Activated CD4-positive, alpha-beta T cell treated with anti-CD3 and anti-CD28 coated beads, Interleukin-2, amount 50 U/mL, for 48 hours (primary cell): Measurements from ENCODE around the gene RSPO3.

Source experiments
- DNase-seq, 2 experiments: peaks; one replicate each; pipeline ENCODE4 v3.0.0-alpha.2; 2020

The RSPO3 gene

GRCh38 chr6:127114214-127114760 lies 4.2 kb upstream of the RSPO3 start:
- DNase-seq, result no peak

DNA sequence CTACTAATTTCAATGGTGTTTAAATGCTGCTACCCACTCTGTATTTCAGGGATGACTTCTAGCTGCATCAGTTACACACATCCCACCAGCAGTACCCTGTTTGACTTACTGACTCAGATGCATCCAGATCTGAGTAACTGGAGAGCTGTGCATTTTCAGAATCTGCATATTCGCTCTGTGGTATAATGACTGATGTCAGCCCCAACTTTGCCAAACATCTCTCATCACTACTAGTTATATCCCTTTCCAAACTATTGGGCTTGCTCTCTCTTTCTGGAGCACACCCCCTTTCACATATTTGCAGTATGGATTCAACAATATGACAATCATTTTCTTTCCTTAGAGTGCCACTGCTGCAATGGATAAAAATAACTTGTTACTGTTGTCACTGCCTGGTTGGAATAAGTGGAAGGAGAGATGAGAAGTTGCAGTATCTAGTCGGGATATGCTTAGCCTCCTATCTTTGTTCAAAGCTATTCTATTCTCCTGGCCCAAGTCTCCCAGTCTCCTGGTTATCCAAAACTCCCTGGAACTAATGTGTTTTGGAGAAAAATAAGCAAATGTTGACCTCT lies 3.3 kb upstream of the RSPO3 start:
- no peak for DNase-seq

- DNase-seq, result no peak
These were observed 2.7 kb upstream of the RSPO3 start for GRCh38 chr6:127115746-127116145.

DNA sequence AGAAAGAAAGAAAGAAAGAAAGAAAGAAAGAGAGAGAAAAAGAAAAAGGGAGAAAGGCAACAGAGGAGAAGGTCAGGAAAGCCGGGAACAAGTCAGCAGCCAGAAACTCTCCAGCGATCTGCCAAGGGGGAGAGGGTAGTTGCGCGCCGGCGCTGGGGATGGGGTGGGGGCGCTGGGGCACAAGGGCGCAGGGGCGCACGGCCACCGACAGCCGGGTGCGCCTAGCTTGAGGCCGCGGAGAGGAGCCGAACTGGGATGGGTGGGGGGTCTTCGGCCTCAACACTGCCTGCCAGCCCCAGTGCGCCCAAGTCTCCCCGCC lies 533 bp upstream of the RSPO3 start:
- DNase-seq, result no peak

DNA sequence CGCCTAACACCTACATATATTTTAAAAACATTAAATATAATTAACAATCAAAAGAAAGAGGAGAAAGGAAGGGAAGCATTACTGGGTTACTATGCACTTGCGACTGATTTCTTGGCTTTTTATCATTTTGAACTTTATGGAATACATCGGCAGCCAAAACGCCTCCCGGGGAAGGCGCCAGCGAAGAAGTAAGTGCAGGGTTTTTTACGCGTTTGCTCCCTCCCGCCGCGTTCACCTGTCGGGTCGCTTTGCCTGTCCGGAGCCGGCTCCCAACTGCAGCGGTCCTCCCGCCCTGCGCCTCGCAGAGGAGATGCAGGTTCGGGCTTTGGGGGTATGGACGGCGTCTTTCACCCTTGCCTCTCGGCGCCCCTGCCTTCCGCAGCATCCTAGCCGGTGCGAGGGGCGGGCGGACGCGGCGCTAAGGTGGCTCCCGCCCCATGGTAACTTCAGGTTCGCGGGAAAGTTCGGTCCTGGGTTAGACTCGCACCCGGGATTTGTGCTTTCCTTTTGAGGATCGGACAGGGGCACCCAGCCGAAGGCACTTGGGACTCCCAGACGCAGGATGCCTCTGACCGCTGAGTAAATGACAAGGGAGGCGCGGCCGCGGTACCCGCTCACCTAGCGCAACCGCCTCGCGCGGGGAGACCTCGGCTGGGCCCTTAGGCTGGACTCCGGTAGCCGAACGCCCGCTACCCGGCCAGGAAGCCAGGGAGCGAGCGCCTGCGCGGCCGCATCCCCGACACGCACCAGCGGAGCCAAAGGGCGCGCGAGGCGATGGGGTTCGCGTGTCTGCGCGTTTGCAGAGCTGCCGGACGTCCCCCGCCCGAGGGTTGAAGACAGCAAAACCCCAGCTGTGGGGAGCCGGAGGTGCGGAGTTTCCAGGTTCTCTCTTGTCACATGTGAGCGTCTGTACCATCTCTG lies 891 bp downstream of the RSPO3 start:
- peak; percentile 16 to 25 for DNase-seq

- peak; percentile 1 to 3 for DNase-seq
These were observed 1.7 kb downstream of the RSPO3 start for GRCh38 chr6:127120023-127120786.

DNA sequence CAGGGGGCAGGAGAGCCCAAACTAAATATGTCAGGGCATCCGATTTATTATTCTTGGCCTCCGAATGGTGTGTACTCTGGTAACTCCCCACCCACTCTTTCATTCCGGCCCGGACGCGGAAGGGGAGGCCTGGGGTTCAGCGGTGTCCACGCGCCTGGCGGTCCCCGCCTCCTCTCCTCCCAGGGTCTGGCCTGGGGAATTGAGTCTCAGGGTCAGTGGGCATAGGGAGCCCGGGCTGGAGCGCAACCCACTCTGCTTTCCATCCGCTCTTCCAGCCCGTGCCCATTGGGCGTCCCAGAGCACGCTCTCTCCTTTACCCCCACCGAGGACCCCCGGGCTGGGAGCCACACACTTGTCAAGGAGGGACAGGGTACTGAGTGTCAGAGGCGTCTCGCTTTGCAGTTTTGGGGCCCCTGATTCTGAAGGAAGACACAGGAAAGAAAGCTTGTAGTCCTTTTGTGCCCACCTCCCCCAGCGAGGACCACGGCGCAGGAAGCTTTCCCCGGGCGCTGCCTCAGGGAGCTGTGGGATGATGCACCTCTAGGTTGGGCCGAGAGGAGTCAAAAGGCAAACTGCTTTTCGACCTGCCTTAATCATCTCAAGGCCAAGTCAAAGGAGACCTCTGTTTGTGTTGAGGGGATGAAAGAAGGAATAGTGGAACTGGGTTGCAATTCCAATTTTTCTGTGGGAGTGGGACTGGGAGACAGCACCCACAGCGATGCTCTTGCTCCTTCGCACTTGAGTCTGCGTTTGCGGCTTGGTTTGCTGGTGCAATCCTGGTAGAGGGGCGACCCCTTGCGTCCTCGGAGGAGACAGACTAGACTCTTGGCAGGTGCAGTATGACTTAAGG lies 2.5 kb downstream of the RSPO3 start:
- peak; percentile 76 to 82 for DNase-seq

- no peak for DNase-seq
These were observed 3.1 kb downstream of the RSPO3 start for GRCh38 chr6:127121637-127121960.

DNA sequence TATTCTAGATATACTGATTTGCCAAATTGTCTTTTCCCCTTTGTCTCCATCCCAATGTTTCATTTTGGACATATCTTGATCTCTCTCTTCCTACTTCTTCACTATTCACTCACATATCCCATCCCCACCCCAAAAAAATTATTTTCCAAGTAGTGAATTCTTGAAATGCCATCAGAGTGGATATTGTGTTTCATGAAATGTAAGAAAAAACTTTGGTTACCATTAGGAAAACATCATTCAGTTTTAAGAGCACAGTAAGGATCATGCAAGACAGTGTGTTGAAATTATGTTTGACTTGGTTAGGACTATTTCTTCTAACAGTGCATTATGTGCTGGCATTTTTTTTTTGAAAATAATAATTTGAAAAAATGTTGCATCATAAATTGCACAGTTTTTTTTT lies 5.7 kb downstream of the RSPO3 start:
- DNase-seq, result no peak

GRCh38 chr6:127124680-127125079 lies 6.2 kb downstream of the RSPO3 start:
- DNase-seq, result no peak

DNA sequence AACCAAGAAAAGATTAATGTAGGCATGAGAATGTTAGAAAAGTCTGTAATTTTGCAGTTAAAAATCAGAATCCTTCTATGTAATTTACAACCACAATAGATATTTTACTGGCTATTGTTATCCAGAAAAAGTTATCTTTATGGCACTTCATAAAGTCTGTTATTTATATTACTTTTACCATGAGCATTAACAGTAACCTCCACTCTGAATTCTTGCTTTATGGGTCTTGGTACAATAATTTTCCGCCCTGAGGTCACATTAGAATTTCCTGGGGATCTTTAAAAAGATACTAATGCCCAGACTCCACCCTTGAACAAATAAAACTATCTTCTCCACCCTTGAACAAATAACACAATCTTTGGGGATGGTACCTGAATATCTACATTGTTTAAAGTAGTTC lies 9.6 kb downstream of the RSPO3 start:
- no peak for DNase-seq

GRCh38 chr6:127129251-127129650 lies 10.8 kb downstream of the RSPO3 start:
- no peak for DNase-seq

- DNase-seq, result no peak
These were observed 12.8 kb downstream of the RSPO3 start for GRCh38 chr6:127131275-127131674.

DNA sequence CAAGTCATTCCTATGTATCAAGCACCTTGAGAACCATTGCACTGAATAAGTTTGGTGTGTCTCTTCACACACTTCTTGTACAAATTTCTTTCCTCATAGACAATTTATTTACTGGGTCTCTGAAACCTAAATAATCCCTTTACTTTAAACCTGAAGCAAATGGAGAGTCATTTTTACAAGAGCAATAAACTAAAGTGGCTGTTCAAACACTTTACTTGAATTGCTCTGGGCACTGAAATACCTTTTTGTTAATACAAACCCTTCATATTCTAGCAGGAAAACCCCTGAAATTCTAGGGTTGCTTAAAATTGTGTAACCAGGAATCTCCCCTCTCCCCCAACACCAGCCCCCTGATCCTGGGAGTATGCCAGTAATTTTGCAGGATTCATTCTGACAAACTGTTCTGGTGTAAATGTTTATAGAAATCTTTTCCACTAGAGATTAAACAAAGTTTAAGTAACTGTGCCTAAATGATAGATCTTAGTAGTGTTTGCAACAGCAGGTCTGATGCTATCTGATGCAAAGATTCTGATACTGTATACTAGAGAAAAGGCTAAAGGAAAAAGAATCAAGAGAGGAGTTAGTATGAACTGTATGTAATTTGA lies 13.4 kb downstream of the RSPO3 start:
- no peak for DNase-seq

- DNase-seq, result no peak
These were observed 15.7 kb downstream of the RSPO3 start for GRCh38 chr6:127134136-127134535.

DNA sequence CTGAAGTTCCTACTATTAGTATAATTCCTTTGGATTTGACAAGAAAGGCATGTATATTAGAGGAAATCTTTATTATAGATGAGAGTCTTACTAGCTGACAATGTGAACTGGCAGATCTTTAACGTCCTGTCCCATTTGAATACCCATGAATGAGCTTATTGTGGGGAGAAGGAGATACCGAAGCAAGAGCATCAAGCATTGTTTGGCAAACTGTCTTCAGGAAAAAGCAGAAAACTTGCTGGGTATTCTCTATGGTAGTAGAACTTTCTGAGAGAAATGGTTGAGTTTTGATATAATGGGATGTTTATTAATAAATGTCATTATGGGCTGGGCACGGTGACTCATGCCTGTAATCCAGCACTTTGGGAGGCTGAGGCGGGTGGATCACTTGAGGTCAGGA lies 18.3 kb downstream of the RSPO3 start:
- DNase-seq, result no peak

GRCh38 chr6:127146932-127147331 lies 28.5 kb downstream of the RSPO3 start:
- DNase-seq, result no peak

GRCh38 chr6:127147534-127147933 lies 29.1 kb downstream of the RSPO3 start:
- DNase-seq, result no peak

- no peak for DNase-seq
These were observed 30.0 kb downstream of the RSPO3 start for GRCh38 chr6:127148511-127148910.

DNA sequence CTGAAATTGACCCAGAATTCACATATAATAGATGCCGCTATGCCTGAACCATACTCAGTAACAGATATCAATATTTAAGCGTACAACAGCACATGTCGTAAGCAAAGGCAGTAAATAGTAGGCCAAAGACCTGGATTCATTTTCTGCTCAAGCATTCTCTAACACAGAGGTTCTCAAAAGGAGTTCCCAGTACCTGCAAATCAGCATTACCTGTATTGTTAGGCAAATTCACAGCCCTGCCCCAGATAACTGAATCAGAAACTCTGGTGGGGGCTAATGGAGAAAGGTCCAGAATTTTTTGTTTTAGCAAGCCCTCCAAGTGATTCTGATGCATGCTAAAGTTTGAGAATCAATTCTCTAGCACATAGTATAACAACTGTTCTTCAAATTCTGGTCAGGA lies 36.0 kb downstream of the RSPO3 start:
- DNase-seq, result no peak

GRCh38 chr6:127160484-127160883 lies 42.0 kb downstream of the RSPO3 start:
- DNase-seq, result no peak

GRCh38 chr6:127162836-127163235 lies 44.4 kb downstream of the RSPO3 start:
- DNase-seq, result no peak
